Astrocyte of the hippocampus (primary cell): ENCODE measurements around the gene WASHC3.
"Not testable (repeated sequence)": the region's sequence is repeated elsewhere in the genome, so short reads cannot be mapped to it uniquely, and the experiment has no call there.

ENCODE experiments used
- DNase-seq: peaks from one replicate; pipeline ENCODE4 v3.0.0; 2011; ENCODE audit warnings: low read depth, low spot score

The WASHC3 gene

GRCh38 chr12:102050660-102051430 lies 10.9 kb downstream of the WASHC3 start:
- no peak for DNase-seq

DNA sequence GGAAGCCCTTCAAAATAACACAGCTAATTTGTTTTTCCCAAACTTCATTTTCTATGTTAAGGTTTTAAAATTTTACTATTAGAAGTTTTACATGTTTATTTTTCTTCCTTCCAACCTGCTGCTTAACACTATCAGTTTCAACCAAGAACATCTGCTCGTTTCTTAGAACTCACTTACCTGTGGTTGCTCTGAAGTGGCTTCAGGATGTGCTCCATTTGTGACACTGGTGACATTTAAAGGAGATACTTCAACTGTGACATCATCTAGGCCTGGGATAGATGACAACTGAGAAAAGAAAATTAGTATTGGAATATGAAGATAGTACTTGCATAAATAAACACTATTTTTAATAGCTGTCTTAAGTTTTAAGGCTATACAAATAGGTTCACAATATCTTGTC lies 17.9 kb downstream of the WASHC3 start:
- DNase-seq: no peak

DNA sequence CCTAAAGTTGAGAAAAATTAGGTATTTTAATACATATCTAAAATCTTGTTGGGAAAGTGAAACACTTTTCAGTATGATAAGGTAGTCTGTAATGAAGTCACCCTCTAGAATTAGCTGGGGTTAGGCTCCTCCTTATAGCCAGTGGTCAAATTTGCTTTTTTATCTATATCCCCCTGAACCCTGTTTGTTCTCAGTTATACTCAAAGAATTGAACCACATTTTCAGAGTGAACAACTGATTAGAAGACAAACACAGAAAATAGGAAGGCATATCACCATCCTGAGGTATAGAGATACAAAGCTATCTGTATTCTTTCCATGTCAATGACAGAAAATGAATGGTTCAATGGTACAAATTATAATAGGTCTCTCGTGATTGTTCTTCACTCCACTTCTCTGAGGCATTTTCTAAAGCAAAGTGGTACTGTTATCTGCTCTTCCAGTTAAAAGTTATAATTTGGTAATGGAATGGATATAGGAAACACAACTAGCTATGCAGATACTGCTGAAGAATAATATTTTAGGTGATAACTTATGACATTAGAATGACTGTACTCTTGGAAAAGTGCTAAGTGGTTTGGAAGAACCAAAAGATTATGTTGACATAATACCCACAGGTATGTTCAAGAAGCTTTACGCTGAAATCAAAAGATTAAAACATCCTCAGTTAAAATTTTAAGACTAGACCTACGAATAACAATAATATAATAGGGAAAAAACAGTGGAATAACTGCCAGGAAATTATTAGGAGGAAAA lies 27.6 kb downstream of the WASHC3 start:
- DNase-seq: peak; percentile 49

DNA sequence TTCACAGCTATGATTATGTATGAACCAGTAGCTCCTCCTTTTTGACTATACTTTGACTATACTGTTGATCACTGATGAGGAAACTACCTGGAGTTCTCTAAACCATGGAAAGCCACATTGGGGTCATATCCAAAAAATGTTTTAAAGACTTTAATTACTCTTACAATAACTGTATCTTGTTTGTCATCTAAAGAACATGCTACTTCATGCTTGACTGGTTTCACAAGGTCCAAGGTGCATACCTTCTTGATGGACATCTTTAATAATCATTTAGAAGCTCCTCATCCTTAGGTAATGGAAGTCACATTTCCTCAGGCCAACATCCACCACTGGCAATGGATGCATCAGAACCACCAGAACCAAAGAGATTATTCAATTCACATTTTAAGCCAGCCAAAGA lies 29.9 kb downstream of the WASHC3 start:
- no peak for DNase-seq

DNA sequence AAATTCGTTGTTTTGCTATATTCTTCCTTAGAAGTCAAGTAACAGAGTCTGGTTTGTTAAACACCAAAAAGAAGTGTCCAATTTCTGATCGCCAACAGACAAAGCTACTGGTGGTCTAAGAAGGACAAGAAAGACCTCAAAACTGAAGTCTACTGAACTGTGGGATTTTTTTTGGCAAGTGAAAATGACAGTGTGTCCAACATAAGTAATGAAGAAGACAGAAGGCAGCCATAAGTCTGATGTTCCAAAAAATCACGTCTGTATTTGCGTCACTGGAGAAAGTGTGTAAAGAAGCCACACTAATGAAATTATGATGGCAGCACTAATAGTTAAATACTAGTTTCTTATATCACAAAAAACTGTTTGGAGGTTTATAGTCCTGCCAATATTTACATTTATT lies 32.6 kb downstream of the WASHC3 start:
- DNase-seq: peak; percentile 7

- no peak for DNase-seq
These were observed 35.1 kb downstream of the WASHC3 start for GRCh38 chr12:102026728-102027127.

GRCh38 chr12:102024765-102025164 lies 37.0 kb downstream of the WASHC3 start:
- DNase-seq: no peak

GRCh38 chr12:102023343-102023930 lies 38.4 kb downstream of the WASHC3 start:
- DNase-seq: peak; percentile 50

GRCh38 chr12:102022286-102022685 lies 39.5 kb downstream of the WASHC3 start:
- DNase-seq: no peak

- no peak for DNase-seq
These were observed 40.1 kb downstream of the WASHC3 start for GRCh38 chr12:102021540-102022246.

GRCh38 chr12:102018607-102019006 lies 43.2 kb downstream of the WASHC3 start:
- not testable (repeated sequence) for DNase-seq

DNA sequence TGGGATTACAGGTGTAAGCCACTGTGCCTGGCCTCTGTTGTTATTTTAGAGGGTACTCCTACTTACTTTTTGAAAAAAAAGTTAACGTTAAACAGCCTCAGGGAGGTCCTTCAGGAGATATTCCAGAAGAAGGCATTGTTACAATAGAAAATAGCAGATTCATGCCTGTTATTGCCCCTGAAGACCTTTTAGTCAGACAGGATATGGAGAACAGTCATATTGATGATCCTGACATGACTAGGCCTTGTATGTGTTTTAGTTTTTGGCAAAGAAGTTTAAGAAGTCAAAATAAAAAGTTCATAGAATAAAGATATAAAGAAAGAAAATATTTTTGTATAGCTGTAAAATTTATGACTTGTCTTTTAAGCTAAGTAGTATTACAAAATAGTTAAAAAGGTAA lies 45.3 kb downstream of the WASHC3 start:
- no peak for DNase-seq

DNA sequence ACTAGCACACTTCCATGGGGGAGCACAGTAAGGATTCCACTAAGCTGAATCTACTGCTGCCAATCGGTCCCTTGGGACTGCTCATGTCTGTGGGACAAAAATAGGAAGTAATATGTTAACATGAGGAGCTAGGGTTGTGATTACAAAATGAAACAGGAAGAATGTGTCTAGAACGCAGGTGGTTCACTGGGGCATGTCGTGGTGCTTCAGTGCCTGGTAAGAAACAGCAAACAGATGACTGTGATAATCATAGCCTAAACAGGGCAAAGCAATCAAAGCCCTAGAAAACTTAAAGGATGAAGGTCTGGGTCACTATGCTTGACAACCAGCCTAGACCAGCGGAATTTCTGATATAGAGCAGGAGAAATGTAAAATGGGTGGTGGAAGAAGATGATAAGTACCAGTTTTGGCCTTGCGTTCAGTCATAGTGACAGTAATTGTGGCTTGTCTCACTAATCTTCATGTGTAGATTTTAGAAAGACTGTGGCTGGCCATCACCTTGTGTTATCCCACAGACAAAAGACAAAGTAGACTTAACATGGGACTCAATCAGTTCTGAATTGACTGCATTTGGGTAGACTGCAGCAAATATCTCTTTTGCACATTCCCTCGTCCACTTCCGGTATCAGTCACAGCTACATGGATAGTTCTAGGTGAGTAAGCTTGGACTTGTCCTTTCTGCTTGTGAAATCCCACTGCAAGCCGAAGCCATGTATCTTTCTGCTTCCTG lies 51.4 kb downstream of the WASHC3 start:
- no peak for DNase-seq

DNA sequence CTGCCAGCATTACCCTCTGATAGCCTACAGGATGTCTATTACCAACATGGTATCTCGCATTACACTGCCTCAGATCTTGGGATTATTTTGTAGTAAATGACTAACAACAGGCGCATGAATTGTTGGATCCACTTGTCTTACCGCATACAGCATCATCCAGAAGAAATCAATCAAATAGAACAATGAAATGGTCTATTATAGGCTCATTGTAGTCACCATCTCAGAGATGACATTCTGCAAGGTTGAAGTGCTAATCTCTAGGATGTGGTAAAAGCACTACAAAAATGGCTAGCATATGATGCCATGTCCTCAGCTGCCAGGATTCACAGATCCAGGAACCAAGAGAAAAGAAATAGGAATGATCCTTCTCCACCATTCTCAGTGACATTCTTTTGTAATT lies 52.0 kb downstream of the WASHC3 start:
- DNase-seq: no peak

DNA sequence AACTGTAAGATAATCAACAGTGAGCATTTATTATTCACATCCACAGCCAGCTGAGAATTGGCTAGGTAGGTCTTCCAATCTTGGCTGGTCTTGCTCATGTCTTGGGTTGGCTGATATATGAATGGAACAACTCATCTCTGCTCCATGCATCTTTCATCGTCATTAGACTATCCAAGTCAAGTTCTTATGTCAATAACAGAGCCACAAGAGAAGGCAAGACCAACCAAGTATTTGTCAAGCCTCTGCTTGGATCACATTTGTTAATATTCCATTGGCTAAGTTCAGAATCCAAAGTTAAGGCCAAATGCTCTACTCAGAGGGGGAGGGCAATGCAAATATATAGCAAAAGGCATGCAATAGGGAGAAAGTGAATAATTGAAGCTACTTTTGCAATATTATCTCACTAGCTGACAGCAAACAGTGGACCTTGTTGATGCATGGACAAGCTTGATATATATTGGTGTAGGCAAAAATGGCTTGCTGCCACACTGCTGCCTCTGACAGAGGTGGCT lies 53.1 kb downstream of the WASHC3 start:
- DNase-seq: no peak

DNA sequence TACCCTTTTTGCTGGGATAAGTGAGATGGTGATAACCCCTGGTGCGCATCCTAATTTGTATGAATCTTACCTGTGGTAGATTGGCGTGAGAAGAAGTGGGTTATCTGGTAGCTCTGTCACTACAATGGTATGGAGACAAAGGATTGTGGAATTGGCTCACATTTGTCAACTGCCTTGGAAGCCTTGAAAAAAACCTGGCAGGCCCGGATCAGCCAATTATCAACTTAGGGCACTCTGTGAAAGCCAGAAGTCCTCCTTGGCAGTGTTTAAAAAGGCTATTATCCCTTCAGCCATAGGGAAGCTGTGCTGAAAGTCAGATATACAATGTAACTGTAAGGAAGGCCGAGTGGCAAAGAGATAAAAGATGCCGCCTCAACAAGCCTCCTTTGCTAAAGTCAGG lies 56.5 kb downstream of the WASHC3 start:
- DNase-seq: no peak

DNA sequence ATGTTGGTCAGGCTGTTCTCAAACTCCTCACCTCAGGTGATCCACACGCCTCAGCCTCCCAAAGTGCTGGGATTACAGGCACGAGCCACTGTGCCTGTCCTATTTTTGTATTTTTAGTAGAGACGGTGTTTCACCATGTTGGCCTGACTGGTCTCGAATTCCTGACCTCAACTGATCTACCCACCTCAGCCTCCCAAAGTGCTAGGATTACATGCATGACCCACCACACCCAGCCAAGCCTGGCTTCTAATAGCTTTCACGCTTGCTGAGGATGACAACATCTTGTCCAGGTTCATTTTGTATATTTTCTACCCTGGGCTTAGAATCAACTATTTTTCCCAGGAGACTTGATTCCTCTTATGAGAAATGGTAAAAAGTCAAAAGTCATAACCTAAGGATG lies 64.7 kb downstream of the WASHC3 start:
- no peak for DNase-seq

- no peak for DNase-seq
These were observed 66.1 kb downstream of the WASHC3 start for GRCh38 chr12:101995684-101996083.

GRCh38 chr12:101992091-101992490 lies 69.7 kb downstream of the WASHC3 start:
- DNase-seq: no peak

- DNase-seq: no peak
These were observed 79.5 kb downstream of the WASHC3 start for GRCh38 chr12:101982307-101982706.

- DNase-seq: no peak
These were observed 79.9 kb downstream of the WASHC3 start for GRCh38 chr12:101981868-101982267.
